ENCODE data around the gene CLSTN2. TPM values are rescaled to one million over a fixed set of nuclear protein-coding genes. Genes with fewer than 3 reads are reported as not detected.

CLSTN2 gene
- polyA plus RNA-seq (2013, experiment 1 of 2), result 0.36 TPM
- polyA plus RNA-seq (2013, experiment 2 of 2), result 0.37 TPM

- no peak within 1 kb of the TSS for H3K27ac ChIP-seq (replicated peaks; ENCODE audit: low read length)
- peak; percentile 75 for DNase-seq (ENCODE audit: low spot score)
These were observed at the start of gene CLSTN2 for GRCh38 chr3:139935016-139935865. Gene CLSTN2, plus strand, starts transcription at chr3:139935185.

GRCh38 chr3:139887431-139887830, 47.6 kb upstream of the CLSTN2 start:
- no peaks in the 10 kb centered on the region for H3K36me3 ChIP-seq (replicated peaks in 1 of 2; ENCODE audit: control insufficient read depth in 2 of 2, insufficient read depth in 2 of 2, low read length in 2 of 2)
- H3K4me1 ChIP-seq (ENCODE audit: control insufficient read depth in 2 of 2, insufficient read depth in 1 of 2, low read depth in 1 of 2, low read length in 2 of 2), result no peaks in the 10 kb centered on the region
- no peak overlapping the region for H2BK12ac ChIP-seq (ENCODE audit: low read length)
- no peaks in the 10 kb centered on the region for H3K79me1 ChIP-seq (ENCODE audit: low read depth, low read length)
- no peak overlapping the region for H3K23ac ChIP-seq (ENCODE audit: low read depth, low read length, poor library complexity)
- H4K91ac ChIP-seq (ENCODE audit: low read depth, low read length, poor library complexity), result no peak overlapping the region
- no peak overlapping the region for H3K18ac ChIP-seq (ENCODE audit: low read length)
- H2BK5ac ChIP-seq (ENCODE audit: low read length), result no peak overlapping the region
- no peak overlapping the region for H3K9ac ChIP-seq (ENCODE audit: low read depth, low read length, poor library complexity)
- no peak overlapping the region for H3K4me3 ChIP-seq (ENCODE audit: low read length in 2 of 2)
- H3K4me2 ChIP-seq (ENCODE audit: insufficient read depth, low read length, poor library complexity, severe bottlenecking), result no peak overlapping the region
- DNase-seq (ENCODE audit: low spot score), result no peak
- no peak overlapping the region for H3K27ac ChIP-seq (replicated peaks; ENCODE audit: low read length)
- H2AFZ ChIP-seq (ENCODE audit: low read length), result no peak overlapping the region
- no peaks in the 10 kb centered on the region for H3K27me3 ChIP-seq (ENCODE audit: control insufficient read depth in 3 of 3, insufficient read depth in 3 of 3, low read depth in 1 of 3, low read length in 3 of 3)
- H2BK120ac ChIP-seq (ENCODE audit: low read depth, low read length), result no peak overlapping the region
- no peak overlapping the region for H3K4ac ChIP-seq (ENCODE audit: low read length)
- no peak overlapping the region for H4K8ac ChIP-seq (ENCODE audit: low read depth, low read length)
- H2BK15ac ChIP-seq (ENCODE audit: low read length), result no peak overlapping the region
- H2AK5ac ChIP-seq (ENCODE audit: low read depth, low read length), result no peak overlapping the region
- no peak overlapping the region for H3K14ac ChIP-seq (ENCODE audit: low read length)
- H3K9me3 ChIP-seq (replicated peaks in 1 of 2; ENCODE audit: control insufficient read depth in 2 of 2, insufficient read depth in 1 of 2, low read depth in 1 of 2, low read length in 2 of 2), result no peaks in the 10 kb centered on the region

More at GRCh38 chr3:139935016-139935865, at the start of gene CLSTN2:
- no peaks in the 10 kb centered on the region for H3K79me1 ChIP-seq (ENCODE audit: low read depth, low read length)
- no peak within 1 kb of the TSS for H2BK120ac ChIP-seq (ENCODE audit: low read depth, low read length)
- H2BK15ac ChIP-seq (ENCODE audit: low read length), result no peak within 1 kb of the TSS
- no peak within 1 kb of the TSS for H3K4ac ChIP-seq (ENCODE audit: low read length)
- no peak within 1 kb of the TSS for H4K8ac ChIP-seq (ENCODE audit: low read depth, low read length)
- H3K23ac ChIP-seq (ENCODE audit: low read depth, low read length, poor library complexity), result peak within 1 kb of the TSS; percentile 46
- H2AFZ ChIP-seq (ENCODE audit: low read length), result peak within 1 kb of the TSS; percentile 90
- no peak within 1 kb of the TSS for H4K91ac ChIP-seq (ENCODE audit: low read depth, low read length, poor library complexity)
- peak within 1 kb of the TSS; percentile 39 for H3K14ac ChIP-seq (ENCODE audit: low read length)
- H3K9ac ChIP-seq (ENCODE audit: low read depth, low read length, poor library complexity), result peak within 1 kb of the TSS; percentile 86
- peak within 1 kb of the TSS; percentile 69 for H3K18ac ChIP-seq (ENCODE audit: low read length)
- H3K4me2 ChIP-seq (ENCODE audit: insufficient read depth, low read length, poor library complexity, severe bottlenecking), result peak within 1 kb of the TSS; percentile 98
- H3K36me3 ChIP-seq (replicated peaks in 1 of 2; ENCODE audit: control insufficient read depth in 2 of 2, insufficient read depth in 2 of 2, low read length in 2 of 2), result no peaks in the 10 kb centered on the region
- H3K27me3 ChIP-seq (ENCODE audit: control insufficient read depth in 3 of 3, insufficient read depth in 3 of 3, low read depth in 1 of 3, low read length in 3 of 3), result peaks cover 8 to 49% (median 21%) of the 10 kb centered on the region in 3 experiments
- no peak within 1 kb of the TSS for H2BK12ac ChIP-seq (ENCODE audit: low read length)
- H3K4me3 ChIP-seq (ENCODE audit: low read length in 2 of 2), result peak within 1 kb of the TSS; percentile 34 to 81
- WGBS, 2 donors (ENCODE audit: extremely low coverage in 2 of 2, insufficient read length in 2 of 2, insufficient replicate concordance in 1 of 2), result no CpG with 5 or more reads among the region's 89 CpGs
- H3K4me1 ChIP-seq (ENCODE audit: control insufficient read depth in 2 of 2, insufficient read depth in 1 of 2, low read depth in 1 of 2, low read length in 2 of 2), result peaks cover 7 to 8% of the 10 kb centered on the region in 2 donors
- no peak within 1 kb of the TSS for H2BK5ac ChIP-seq (ENCODE audit: low read length)
- H3K9me3 ChIP-seq (replicated peaks in 1 of 2; ENCODE audit: control insufficient read depth in 2 of 2, insufficient read depth in 1 of 2, low read depth in 1 of 2, low read length in 2 of 2), result peaks cover 0 to 2% of the 10 kb centered on the region in 2 donors
- H2AK5ac ChIP-seq (ENCODE audit: low read depth, low read length), result no peak within 1 kb of the TSS

- Histone ChIP-seq H2BK12ac (ENCODE audit: low read length) (no peak overlapping the region), H3K9me3 (replicated peaks in 1 of 2; ENCODE audit: control insufficient read depth in 2 of 2, insufficient read depth in 1 of 2, low read depth in 1 of 2, low read length in 2 of 2) (no peaks in the 10 kb centered on the region), H3K27ac (replicated peaks; ENCODE audit: low read length) (no peak overlapping the region), H3K18ac (ENCODE audit: low read length) (no peak overlapping the region), H2BK5ac (ENCODE audit: low read length) (no peak overlapping the region), H3K27me3 (ENCODE audit: control insufficient read depth in 3 of 3, insufficient read depth in 3 of 3, low read depth in 1 of 3, low read length in 3 of 3) (no peaks in the 10 kb centered on the region), H3K4ac (ENCODE audit: low read length) (no peak overlapping the region), H3K4me3 (ENCODE audit: low read length in 2 of 2) (no peak overlapping the region), H2AFZ (ENCODE audit: low read length) (no peak overlapping the region), H2BK120ac (ENCODE audit: low read depth, low read length) (no peak overlapping the region), H3K79me1 (ENCODE audit: low read depth, low read length) (no peaks in the 10 kb centered on the region), H3K4me1 (ENCODE audit: control insufficient read depth in 2 of 2, insufficient read depth in 1 of 2, low read depth in 1 of 2, low read length in 2 of 2) (no peaks in the 10 kb centered on the region), H4K91ac (ENCODE audit: low read depth, low read length, poor library complexity) (no peak overlapping the region), H3K14ac (ENCODE audit: low read length) (no peak overlapping the region), H3K4me2 (ENCODE audit: insufficient read depth, low read length, poor library complexity, severe bottlenecking) (no peak overlapping the region), H4K8ac (ENCODE audit: low read depth, low read length) (no peak overlapping the region), H3K23ac (ENCODE audit: low read depth, low read length, poor library complexity) (no peak overlapping the region), H3K36me3 (replicated peaks in 1 of 2; ENCODE audit: control insufficient read depth in 2 of 2, insufficient read depth in 2 of 2, low read length in 2 of 2) (no peaks in the 10 kb centered on the region), H2AK5ac (ENCODE audit: low read depth, low read length) (no peak overlapping the region), H3K9ac (ENCODE audit: low read depth, low read length, poor library complexity) (no peak overlapping the region), H2BK15ac (ENCODE audit: low read length) (no peak overlapping the region)
- no CpG with 5 or more reads among the region's 2 CpGs for WGBS, 2 donors (ENCODE audit: extremely low coverage in 2 of 2, insufficient read length in 2 of 2, insufficient replicate concordance in 1 of 2)
- DNase-seq (ENCODE audit: low spot score), result no peak
These were observed 46.3 kb upstream of the CLSTN2 start for GRCh38 chr3:139888561-139889140.

GRCh38 chr3:139893267-139893962, 41.6 kb upstream of the CLSTN2 start:
- Histone ChIP-seq H2AFZ (ENCODE audit: low read length) (no peak overlapping the region), H3K4me2 (ENCODE audit: insufficient read depth, low read length, poor library complexity, severe bottlenecking) (no peak overlapping the region), H4K8ac (ENCODE audit: low read depth, low read length) (peak overlapping the region; percentile 23), H3K9ac (ENCODE audit: low read depth, low read length, poor library complexity) (no peak overlapping the region), H3K36me3 (replicated peaks in 1 of 2; ENCODE audit: control insufficient read depth in 2 of 2, insufficient read depth in 2 of 2, low read length in 2 of 2) (no peaks in the 10 kb centered on the region), H2BK12ac (ENCODE audit: low read length) (no peak overlapping the region), H3K4me3 (ENCODE audit: low read length in 2 of 2) (no peak overlapping the region), H2BK15ac (ENCODE audit: low read length) (no peak overlapping the region), H3K18ac (ENCODE audit: low read length) (no peak overlapping the region), H4K91ac (ENCODE audit: low read depth, low read length, poor library complexity) (no peak overlapping the region), H2BK120ac (ENCODE audit: low read depth, low read length) (no peak overlapping the region), H3K23ac (ENCODE audit: low read depth, low read length, poor library complexity) (no peak overlapping the region), H3K27me3 (ENCODE audit: control insufficient read depth in 3 of 3, insufficient read depth in 3 of 3, low read depth in 1 of 3, low read length in 3 of 3) (peaks cover 0 to 2% (median 0%) of the 10 kb centered on the region in 3 experiments), H3K27ac (replicated peaks; ENCODE audit: low read length) (no peak overlapping the region), H3K4me1 (ENCODE audit: control insufficient read depth in 2 of 2, insufficient read depth in 1 of 2, low read depth in 1 of 2, low read length in 2 of 2) (no peaks in the 10 kb centered on the region), H3K14ac (ENCODE audit: low read length) (no peak overlapping the region), H3K4ac (ENCODE audit: low read length) (no peak overlapping the region), H3K9me3 (replicated peaks in 1 of 2; ENCODE audit: control insufficient read depth in 2 of 2, insufficient read depth in 1 of 2, low read depth in 1 of 2, low read length in 2 of 2) (no peaks in the 10 kb centered on the region), H3K79me1 (ENCODE audit: low read depth, low read length) (no peaks in the 10 kb centered on the region), H2BK5ac (ENCODE audit: low read length) (no peak overlapping the region), H2AK5ac (ENCODE audit: low read depth, low read length) (no peak overlapping the region)
- no peak for DNase-seq (ENCODE audit: low spot score)
- WGBS, 2 donors (ENCODE audit: extremely low coverage in 2 of 2, insufficient read length in 2 of 2, insufficient replicate concordance in 1 of 2), result no CpG with 5 or more reads among the region's 2 CpGs

Data from neuronal stem cell (in vitro differentiated cells).